Sigmoid colon (tissue), 7 donors: Measurements from ENCODE around the gene KCNH8. TPM values are rescaled to one million over a fixed set of nuclear protein-coding genes. Genes with fewer than 3 reads are reported as not detected.

Experiments used
- DNase-seq: peaks from one replicate; pipeline ENCODE4 v3.0.0-alpha.2; 2019
- H3K27ac ChIP-seq, 4 donors: fragments of 200-600 bp; sonication (generic); one replicate each; pipeline ENCODE4 v1.5.1; 2016 to 2019; ENCODE audit warnings: mild to moderate bottlenecking in 1 of 4
- H3K27me3 ChIP-seq, 3 donors: fragments of 200-600 bp; sonication (generic); one replicate each; pipeline ENCODE4 v1.5.1; 2019; ENCODE audit warnings: mild to moderate bottlenecking in 1 of 3
- H3K36me3 ChIP-seq, 4 donors: fragments of 200-600 bp; sonication (generic); one replicate each; pipeline ENCODE4 v1.5.1; 2016 to 2019
- H3K4me1 ChIP-seq, 4 donors: fragments of 200-600 bp; sonication (generic); one replicate each; pipeline ENCODE4 v1.5.1; 2017 to 2019
- H3K4me3 ChIP-seq, 4 donors: fragments of 200-600 bp; sonication (generic); one replicate each; pipeline ENCODE4 v1.5.1; 2017 to 2019; ENCODE audit warnings: mild to moderate bottlenecking in 2 of 4, moderate library complexity in 1 of 4
- H3K9me3 ChIP-seq, 4 donors: fragments of 200-600 bp in 3 of 4; sonication (generic) in 3 of 4; one replicate each; pipeline versions ENCODE4 v1.5.1 to v1.6.1; 2013 to 2019
- CTCF ChIP-seq, 4 experiments: fragments of 450-650 bp in 3 of 4; fragments of 200-600 bp in 1 of 4; IDR thresholded peaks; one replicate each; pipeline ENCODE4 v1.5.1; 2016 to 2019; ENCODE audit warnings: antibody characterized with exemption in 4 of 4, mild to moderate bottlenecking in 3 of 4, moderate library complexity in 2 of 4
- EP300 ChIP-seq, 4 donors: sonication (generic); formaldehyde crosslinking; IDR thresholded peaks; one replicate each; pipeline ENCODE4 v1.6.1; 2017; ENCODE audit warnings: antibody characterized with exemption in 4 of 4
- POLR2A ChIP-seq, 2 donors: fragments of 450-650 bp; IDR thresholded peaks; one replicate each; pipeline ENCODE4 v1.6.1; 2016; ENCODE audit warnings: antibody characterized with exemption in 2 of 2, mild to moderate bottlenecking in 2 of 2, moderate library complexity in 2 of 2
- POLR2AphosphoS5 ChIP-seq, 4 donors: sonication (generic); formaldehyde crosslinking; IDR thresholded peaks; one replicate each; pipeline ENCODE4 v1.6.1; 2017; ENCODE audit warnings: antibody characterized with exemption in 4 of 4
- WGBS, 2 donors: extraction: QIAGEN DNeasy Blood & Tissue Kit; methylation state at CpG; one replicate each; pipeline ENCODE4 v1.1.7; 2013; 5-methylcytosine and 5-hydroxymethylcytosine counted together
- intact Hi-C: fragments of 100-400 bp; cut with DNase I; formaldehyde crosslinking; loops from one replicate; pipeline ENCODE4 v1.15.1; 2023
- polyA plus RNA-seq, 3 donors: library from polyadenylated mRNA; stranded (reverse); fragments of 200-250 nt; gene quantifications; one replicate each; pipeline ENCODE4 v1.2.3, GENCODE V29; 2013
- total RNA-seq, 4 donors: library from RNA; depleted of rRNA; stranded (reverse); fragments of >200 nt; gene quantifications; one replicate each; pipeline ENCODE4 v1.1.0, GENCODE V29; 2016
- donor health status: healthy with polysubstance abuse.
- donor health status: Bipolar disorder and iron deficiency.
- donor health status: healthy.

Gene KCNH8
- total and polyA plus RNA-seq, 7 donors: 0.23 to 1.1 (median 0.66) TPM

DNA sequence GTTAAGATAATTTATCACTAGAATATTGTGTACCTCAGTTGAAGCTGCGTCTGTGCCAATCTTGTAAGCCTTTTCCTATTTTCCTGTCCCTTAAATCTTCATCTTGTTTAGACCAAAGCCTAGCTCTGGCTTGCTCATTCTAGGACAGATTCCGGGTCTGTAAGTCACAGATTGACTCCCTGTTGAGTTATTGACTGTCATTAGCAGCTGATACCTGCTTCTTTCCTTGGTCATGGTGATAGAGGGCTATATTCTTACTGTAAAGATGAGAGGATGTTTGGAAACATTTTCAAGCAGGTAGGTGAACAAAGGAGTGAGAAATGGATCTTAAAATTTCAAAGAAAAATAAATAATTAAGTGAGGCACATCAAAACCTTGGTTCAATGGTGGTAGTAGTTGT lies 200.2 kb downstream of the KCNH8 start:
- no peaks in the 10 kb centered on the region for H3K4me1 ChIP-seq
- no peak overlapping the region for H3K27ac ChIP-seq
- TF ChIP-seq POLR2A (IDR thresholded peaks at IDR 0.05) (no peak), POLR2AphosphoS5 (IDR thresholded peaks at IDR 0.05) (no peak), EP300 (IDR thresholded peaks at IDR 0.05) (no peak), CTCF (IDR thresholded peaks at IDR 0.05) (no peak)
- H3K36me3 ChIP-seq: no peaks in the 10 kb centered on the region
- no peaks in the 10 kb centered on the region for H3K27me3 ChIP-seq
- no peak for DNase-seq
- H3K4me3 ChIP-seq: no peak overlapping the region
- H3K9me3 ChIP-seq: no peaks in the 10 kb centered on the region
- WGBS, 2 donors: 75 to 83% methylated on average over 2 of the region's 2 CpGs
- intact Hi-C loops: loop anchor here (2.0 kb wide), 1 partner anchor 518 kb away; no protein-coding TSS in a partner anchor

DNA sequence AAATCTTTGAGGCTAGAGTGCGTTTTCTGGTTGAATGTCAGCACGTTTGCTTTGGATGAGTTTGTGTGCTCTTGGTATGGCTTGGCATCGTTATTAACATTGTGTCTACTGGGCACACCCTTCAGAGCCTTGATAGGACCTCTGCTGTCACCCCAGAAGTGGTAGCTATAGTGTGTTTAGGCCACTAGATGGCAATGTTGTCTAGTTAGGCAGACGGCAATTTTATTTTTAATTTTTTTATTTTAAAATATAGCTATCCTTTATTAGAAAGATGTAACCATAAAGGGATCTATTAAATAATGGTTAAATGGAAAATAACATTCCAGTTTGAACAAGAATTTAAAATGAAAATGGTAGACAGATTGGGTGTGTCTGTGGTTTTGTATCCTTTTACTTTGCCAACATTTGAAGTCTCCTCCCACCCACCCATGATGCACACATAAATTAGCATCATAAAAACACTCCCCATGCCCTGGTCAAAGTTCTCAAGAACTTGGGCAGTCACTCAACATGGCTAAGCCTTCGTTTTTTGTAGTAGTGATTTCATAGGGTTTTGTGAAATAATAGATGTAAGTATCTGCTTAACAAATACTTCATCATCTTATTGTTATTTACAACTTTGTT lies 200.7 kb downstream of the KCNH8 start:
- Histone ChIP-seq H3K36me3 (no peaks in the 10 kb centered on the region), H3K9me3 (no peaks in the 10 kb centered on the region), H3K27me3 (no peaks in the 10 kb centered on the region), H3K4me3 (no peak overlapping the region), H3K4me1 (no peaks in the 10 kb centered on the region), H3K27ac (no peak overlapping the region)
- intact Hi-C loops: loop anchor here (2.0 kb wide), 1 partner anchor 518 kb away; no protein-coding TSS in a partner anchor
- WGBS, 2 donors: 10 to 32% methylated on average over 5 of the region's 5 CpGs
- TF ChIP-seq CTCF (IDR thresholded peaks at IDR 0.05) (peak in 3 of 4 experiments; percentile 13 to 64 (median 58)), POLR2AphosphoS5 (IDR thresholded peaks at IDR 0.05) (no peak)
- no peak for DNase-seq

DNA sequence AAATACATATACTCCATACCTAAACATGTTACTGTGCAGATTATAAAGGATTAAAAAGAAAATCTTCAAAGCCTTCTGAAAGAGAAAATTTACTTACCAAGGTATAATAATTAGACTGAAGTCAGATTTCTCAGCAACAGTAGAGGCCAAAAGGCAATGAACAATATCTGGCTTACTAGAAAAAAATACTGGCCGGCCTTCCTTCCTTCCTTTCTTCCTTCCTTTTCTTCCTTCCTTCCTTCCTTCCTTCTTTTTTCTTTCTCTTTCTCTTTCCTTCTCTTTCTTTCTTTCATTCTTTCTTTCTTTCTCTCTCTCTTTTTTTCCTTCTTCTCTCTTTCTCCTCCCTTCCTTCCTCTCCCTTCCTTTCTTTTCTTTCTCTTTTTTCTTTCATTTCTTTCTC lies 209.6 kb downstream of the KCNH8 start:
- no peak for DNase-seq
- TF ChIP-seq CTCF (IDR thresholded peaks at IDR 0.05) (no peak), POLR2A (IDR thresholded peaks at IDR 0.05) (no peak), POLR2AphosphoS5 (IDR thresholded peaks at IDR 0.05) (no peak), EP300 (IDR thresholded peaks at IDR 0.05) (no peak)
- Histone ChIP-seq H3K27ac (no peak overlapping the region), H3K27me3 (no peaks in the 10 kb centered on the region), H3K4me3 (no peak overlapping the region), H3K36me3 (no peaks in the 10 kb centered on the region), H3K9me3 (no peaks in the 10 kb centered on the region), H3K4me1 (no peaks in the 10 kb centered on the region)
- intact Hi-C loops: no loop called here
- 86 to 92% methylated on average over 1 of the region's 1 CpG for WGBS, 2 donors

GRCh38 chr3:19363071-19363470 lies 214.8 kb downstream of the KCNH8 start:
- Histone ChIP-seq H3K27me3 (no peaks in the 10 kb centered on the region), H3K9me3 (no peaks in the 10 kb centered on the region), H3K27ac (no peak overlapping the region), H3K4me3 (no peak overlapping the region), H3K36me3 (no peaks in the 10 kb centered on the region), H3K4me1 (peaks cover 0 to 8% (median 0%) of the 10 kb centered on the region in 4 donors)
- DNase-seq: no peak
- intact Hi-C loops: no loop called here
- WGBS, 2 donors: 93 to 96% methylated on average over 1 of the region's 1 CpG
- TF ChIP-seq POLR2AphosphoS5 (IDR thresholded peaks at IDR 0.05) (no peak), CTCF (IDR thresholded peaks at IDR 0.05) (no peak), EP300 (IDR thresholded peaks at IDR 0.05) (no peak), POLR2A (IDR thresholded peaks at IDR 0.05) (no peak)

DNA sequence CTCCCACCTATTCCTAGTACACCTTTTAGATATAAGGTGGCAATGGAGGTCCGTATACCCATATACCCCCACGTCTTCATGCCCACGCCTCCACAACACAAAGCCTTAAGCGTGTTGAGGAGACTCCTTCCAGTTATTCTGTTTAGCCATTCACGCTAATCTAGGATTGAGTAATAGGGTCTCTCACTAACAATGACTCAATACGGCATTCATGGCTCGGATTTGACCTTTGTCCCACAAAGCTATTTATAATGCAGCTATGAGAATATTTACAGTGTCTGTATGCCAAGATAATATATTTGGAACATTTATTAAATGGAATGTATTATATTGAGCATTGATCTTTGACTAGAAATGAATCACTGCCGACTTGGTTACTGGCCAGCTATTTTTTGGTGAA lies 215.8 kb downstream of the KCNH8 start:
- Histone ChIP-seq H3K36me3 (no peaks in the 10 kb centered on the region), H3K4me3 (no peak overlapping the region), H3K27ac (no peak overlapping the region), H3K9me3 (no peaks in the 10 kb centered on the region), H3K27me3 (no peaks in the 10 kb centered on the region), H3K4me1 (peaks cover 0 to 8% (median 0%) of the 10 kb centered on the region in 4 donors)
- intact Hi-C loops: no loop called here
- WGBS, 2 donors: 92% methylated on average over 8 of the region's 8 CpGs
- TF ChIP-seq CTCF (IDR thresholded peaks at IDR 0.05): no peak
- DNase-seq: no peak
